GM12878 (cell line): ENCODE measurements around the gene POU2F1. TPM values are rescaled to one million over a fixed set of nuclear protein-coding genes. Genes with fewer than 3 reads are reported as not detected.

Experiments used
- KLF5 ChIP-seq: fragments of 450-650 bp; IDR thresholded peaks from 2 replicates; pipeline ENCODE4 v1.6.1; 2014; ENCODE audit warnings: mild to moderate bottlenecking; ENCODE audit not compliant: partially characterized antibody
- NFIC ChIP-seq: IDR thresholded peaks from 2 replicates; pipeline ENCODE4 v1.6.1; 2012; ENCODE audit warnings: low read depth, mild to moderate bottlenecking, inconsistent platforms, low read length, moderate library complexity
- SREBF1 ChIP-seq: IDR thresholded peaks from 2 replicates; pipeline ENCODE4 v1.6.1; 2012; ENCODE audit warnings: mild to moderate bottlenecking, low read length
- ZNF622 ChIP-seq: fragments of 450-650 bp; IDR thresholded peaks from 2 replicates; pipeline ENCODE4 v1.6.1; 2017; ENCODE audit warnings: mild to moderate bottlenecking, inconsistent platforms
- polyA plus RNA-seq, 11 experiments: library from polyadenylated mRNA; depleted of rRNA in 4 of 11; unstranded in 6 of 11; stranded (reverse) in 5 of 11; fragments of >200 nt; fragmentation: Nextera tagmentation in 4 of 11; fragmentation: Illumina TruSeq in 1 of 11; extraction: Ambion mirVana in 4 of 11; extraction: Trizol in 1 of 11; gene quantifications; 1 replicate in 1 of 11; 2 replicates in 10 of 11; pipeline versions ENCODE4 v1.2.1 to v1.2.3, GENCODE V29; 2011 to 2016; ENCODE audit warnings: inconsistent platforms in 2 of 11, missing spikeins in 2 of 11, low read depth in 1 of 11
- total RNA-seq, 4 experiments: library from RNA; depleted of rRNA in 3 of 4; stranded (reverse); fragments of >200 nt in 3 of 4; fragmentation: Illumina TruSeq in 1 of 4; extraction: Trizol in 1 of 4; gene quantifications; 2 replicates each; pipeline versions ENCODE4 v1.2.1 to v1.2.3, GENCODE V29; 2013 to 2021
- TF ChIP-seq, protein P1 (sequence below): fragments of 450-650 bp; conservative IDR thresholded peaks from 2 replicates; pipeline ENCODE4 v1.6.1; 2017; ENCODE audit warnings: mild to moderate bottlenecking, moderate library complexity
- TF ChIP-seq, protein P2 (sequence below): fragments of 450-650 bp; formaldehyde crosslinking; IDR thresholded peaks from 2 replicates; pipeline ENCODE4 v1.4.0; 2020; ENCODE audit warnings: mild to moderate bottlenecking, moderate library complexity
- TF ChIP-seq, protein P3 (sequence below): fragments of 450-650 bp; IDR thresholded peaks from 2 replicates; pipeline ENCODE4 v1.6.1; 2017; ENCODE audit warnings: mild to moderate bottlenecking, moderate library complexity
- TF ChIP-seq, protein P4 (sequence below): fragments of 450-650 bp; IDR thresholded peaks from 2 replicates; pipeline ENCODE4 v1.6.1; 2017; ENCODE audit warnings: mild to moderate bottlenecking
- TF ChIP-seq, protein P5 (sequence below): fragments of 450-650 bp; IDR thresholded peaks from 2 replicates; pipeline ENCODE4 v1.6.1; 2016; ENCODE audit warnings: mild to moderate bottlenecking

Gene POU2F1
- total and polyA plus RNA-seq, 10 of the 15 experiments (the other 5 are each of a cell fraction or from before 2014, with no cell fraction given): 2.5 to 21.7 (median 12.5) TPM

DNA sequence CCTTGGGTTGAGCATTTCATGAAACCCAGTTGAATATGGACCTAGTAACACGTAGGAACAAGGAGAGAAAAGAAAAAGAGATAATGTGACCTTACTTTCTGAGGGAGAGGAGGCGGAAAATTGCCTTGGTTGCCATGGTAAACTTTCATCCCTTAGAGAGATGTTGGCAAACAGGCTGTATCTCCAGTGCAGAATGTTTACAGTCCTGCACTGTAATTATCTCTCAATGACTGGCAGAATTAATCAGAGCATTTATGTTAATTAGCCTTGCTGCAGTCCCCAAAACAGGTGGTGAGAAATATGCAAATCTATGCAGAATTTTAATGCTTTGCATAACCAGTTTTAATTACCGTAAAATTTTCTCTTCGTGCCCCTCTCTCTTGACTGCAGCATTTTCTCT is 150.3 kb downstream of the POU2F1 start (continued):
- TF ChIP-seq, protein P1, sequence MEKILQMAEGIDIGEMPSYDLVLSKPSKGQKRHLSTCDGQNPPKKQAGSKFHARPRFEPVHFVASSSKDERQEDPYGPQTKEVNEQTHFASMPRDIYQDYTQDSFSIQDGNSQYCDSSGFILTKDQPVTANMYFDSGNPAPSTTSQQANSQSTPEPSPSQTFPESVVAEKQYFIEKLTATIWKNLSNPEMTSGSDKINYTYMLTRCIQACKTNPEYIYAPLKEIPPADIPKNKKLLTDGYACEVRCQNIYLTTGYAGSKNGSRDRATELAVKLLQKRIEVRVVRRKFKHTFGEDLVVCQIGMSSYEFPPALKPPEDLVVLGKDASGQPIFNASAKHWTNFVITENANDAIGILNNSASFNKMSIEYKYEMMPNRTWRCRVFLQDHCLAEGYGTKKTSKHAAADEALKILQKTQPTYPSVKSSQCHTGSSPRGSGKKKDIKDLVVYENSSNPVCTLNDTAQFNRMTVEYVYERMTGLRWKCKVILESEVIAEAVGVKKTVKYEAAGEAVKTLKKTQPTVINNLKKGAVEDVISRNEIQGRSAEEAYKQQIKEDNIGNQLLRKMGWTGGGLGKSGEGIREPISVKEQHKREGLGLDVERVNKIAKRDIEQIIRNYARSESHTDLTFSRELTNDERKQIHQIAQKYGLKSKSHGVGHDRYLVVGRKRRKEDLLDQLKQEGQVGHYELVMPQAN: no peak
- TF ChIP-seq ZNF622 (no peak), SREBF1 (no peak), KLF5 (no peak), NFIC (no peak)
- TF ChIP-seq, protein P2, sequence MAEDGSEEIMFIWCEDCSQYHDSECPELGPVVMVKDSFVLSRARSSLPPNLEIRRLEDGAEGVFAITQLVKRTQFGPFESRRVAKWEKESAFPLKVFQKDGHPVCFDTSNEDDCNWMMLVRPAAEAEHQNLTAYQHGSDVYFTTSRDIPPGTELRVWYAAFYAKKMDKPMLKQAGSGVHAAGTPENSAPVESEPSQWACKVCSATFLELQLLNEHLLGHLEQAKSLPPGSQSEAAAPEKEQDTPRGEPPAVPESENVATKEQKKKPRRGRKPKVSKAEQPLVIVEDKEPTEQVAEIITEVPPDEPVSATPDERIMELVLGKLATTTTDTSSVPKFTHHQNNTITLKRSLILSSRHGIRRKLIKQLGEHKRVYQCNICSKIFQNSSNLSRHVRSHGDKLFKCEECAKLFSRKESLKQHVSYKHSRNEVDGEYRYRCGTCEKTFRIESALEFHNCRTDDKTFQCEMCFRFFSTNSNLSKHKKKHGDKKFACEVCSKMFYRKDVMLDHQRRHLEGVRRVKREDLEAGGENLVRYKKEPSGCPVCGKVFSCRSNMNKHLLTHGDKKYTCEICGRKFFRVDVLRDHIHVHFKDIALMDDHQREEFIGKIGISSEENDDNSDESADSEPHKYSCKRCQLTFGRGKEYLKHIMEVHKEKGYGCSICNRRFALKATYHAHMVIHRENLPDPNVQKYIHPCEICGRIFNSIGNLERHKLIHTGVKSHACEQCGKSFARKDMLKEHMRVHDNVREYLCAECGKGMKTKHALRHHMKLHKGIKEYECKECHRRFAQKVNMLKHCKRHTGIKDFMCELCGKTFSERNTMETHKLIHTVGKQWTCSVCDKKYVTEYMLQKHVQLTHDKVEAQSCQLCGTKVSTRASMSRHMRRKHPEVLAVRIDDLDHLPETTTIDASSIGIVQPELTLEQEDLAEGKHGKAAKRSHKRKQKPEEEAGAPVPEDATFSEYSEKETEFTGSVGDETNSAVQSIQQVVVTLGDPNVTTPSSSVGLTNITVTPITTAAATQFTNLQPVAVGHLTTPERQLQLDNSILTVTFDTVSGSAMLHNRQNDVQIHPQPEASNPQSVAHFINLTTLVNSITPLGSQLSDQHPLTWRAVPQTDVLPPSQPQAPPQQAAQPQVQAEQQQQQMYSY (CRISPR knock-in tag): no peak
- TF ChIP-seq, protein P3, sequence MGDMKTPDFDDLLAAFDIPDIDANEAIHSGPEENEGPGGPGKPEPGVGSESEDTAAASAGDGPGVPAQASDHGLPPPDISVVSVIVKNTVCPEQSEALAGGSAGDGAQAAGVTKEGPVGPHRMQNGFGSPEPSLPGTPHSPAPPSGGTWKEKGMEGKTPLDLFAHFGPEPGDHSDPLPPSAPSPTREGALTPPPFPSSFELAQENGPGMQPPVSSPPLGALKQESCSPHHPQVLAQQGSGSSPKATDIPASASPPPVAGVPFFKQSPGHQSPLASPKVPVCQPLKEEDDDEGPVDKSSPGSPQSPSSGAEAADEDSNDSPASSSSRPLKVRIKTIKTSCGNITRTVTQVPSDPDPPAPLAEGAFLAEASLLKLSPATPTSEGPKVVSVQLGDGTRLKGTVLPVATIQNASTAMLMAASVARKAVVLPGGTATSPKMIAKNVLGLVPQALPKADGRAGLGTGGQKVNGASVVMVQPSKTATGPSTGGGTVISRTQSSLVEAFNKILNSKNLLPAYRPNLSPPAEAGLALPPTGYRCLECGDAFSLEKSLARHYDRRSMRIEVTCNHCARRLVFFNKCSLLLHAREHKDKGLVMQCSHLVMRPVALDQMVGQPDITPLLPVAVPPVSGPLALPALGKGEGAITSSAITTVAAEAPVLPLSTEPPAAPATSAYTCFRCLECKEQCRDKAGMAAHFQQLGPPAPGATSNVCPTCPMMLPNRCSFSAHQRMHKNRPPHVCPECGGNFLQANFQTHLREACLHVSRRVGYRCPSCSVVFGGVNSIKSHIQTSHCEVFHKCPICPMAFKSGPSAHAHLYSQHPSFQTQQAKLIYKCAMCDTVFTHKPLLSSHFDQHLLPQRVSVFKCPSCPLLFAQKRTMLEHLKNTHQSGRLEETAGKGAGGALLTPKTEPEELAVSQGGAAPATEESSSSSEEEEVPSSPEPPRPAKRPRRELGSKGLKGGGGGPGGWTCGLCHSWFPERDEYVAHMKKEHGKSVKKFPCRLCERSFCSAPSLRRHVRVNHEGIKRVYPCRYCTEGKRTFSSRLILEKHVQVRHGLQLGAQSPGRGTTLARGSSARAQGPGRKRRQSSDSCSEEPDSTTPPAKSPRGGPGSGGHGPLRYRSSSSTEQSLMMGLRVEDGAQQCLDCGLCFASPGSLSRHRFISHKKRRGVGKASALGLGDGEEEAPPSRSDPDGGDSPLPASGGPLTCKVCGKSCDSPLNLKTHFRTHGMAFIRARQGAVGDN: no peak
- TF ChIP-seq, protein P4, sequence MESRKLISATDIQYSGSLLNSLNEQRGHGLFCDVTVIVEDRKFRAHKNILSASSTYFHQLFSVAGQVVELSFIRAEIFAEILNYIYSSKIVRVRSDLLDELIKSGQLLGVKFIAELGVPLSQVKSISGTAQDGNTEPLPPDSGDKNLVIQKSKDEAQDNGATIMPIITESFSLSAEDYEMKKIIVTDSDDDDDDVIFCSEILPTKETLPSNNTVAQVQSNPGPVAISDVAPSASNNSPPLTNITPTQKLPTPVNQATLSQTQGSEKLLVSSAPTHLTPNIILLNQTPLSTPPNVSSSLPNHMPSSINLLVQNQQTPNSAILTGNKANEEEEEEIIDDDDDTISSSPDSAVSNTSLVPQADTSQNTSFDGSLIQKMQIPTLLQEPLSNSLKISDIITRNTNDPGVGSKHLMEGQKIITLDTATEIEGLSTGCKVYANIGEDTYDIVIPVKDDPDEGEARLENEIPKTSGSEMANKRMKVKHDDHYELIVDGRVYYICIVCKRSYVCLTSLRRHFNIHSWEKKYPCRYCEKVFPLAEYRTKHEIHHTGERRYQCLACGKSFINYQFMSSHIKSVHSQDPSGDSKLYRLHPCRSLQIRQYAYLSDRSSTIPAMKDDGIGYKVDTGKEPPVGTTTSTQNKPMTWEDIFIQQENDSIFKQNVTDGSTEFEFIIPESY: no peak
- TF ChIP-seq, protein P5, sequence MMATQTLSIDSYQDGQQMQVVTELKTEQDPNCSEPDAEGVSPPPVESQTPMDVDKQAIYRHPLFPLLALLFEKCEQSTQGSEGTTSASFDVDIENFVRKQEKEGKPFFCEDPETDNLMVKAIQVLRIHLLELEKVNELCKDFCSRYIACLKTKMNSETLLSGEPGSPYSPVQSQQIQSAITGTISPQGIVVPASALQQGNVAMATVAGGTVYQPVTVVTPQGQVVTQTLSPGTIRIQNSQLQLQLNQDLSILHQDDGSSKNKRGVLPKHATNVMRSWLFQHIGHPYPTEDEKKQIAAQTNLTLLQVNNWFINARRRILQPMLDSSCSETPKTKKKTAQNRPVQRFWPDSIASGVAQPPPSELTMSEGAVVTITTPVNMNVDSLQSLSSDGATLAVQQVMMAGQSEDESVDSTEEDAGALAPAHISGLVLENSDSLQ: no peak
- TF ChIP-seq, all 136 proteins: peak for 0
